Stimulated activated CD4-positive, alpha-beta T cell treated with anti-CD3 and anti-CD28 coated beads, Interleukin-1b, Interleukin-23, amount 100 ng/mL, for 4 hours (primary cell): ENCODE measurements around the gene PLEKHA6.

ENCODE experiments used
- DNase-seq, 2 donors: peaks; one replicate each; pipeline ENCODE4 v3.0.0-alpha.2; 2020; ENCODE audit warnings: low read depth in 2 of 2

The PLEKHA6 gene

GRCh38 chr1:204359474-204360255 is at the start of gene PLEKHA6:
Gene PLEKHA6 (minus strand): TSS chr1:204359929. CDS start chr1:204273727, 86,202 bp downstream.
- no peak for DNase-seq

GRCh38 chr1:204409123-204409522 is 49.4 kb upstream of the PLEKHA6 start:
- no peak for DNase-seq

GRCh38 chr1:204408602-204409001 is 48.9 kb upstream of the PLEKHA6 start:
- DNase-seq: no peak

- no peak for DNase-seq
These were observed 48.4 kb upstream of the PLEKHA6 start for GRCh38 chr1:204408074-204408507.

GRCh38 chr1:204407295-204407971 is 47.7 kb upstream of the PLEKHA6 start:
- DNase-seq: no peak

- DNase-seq: no peak
These were observed 46.9 kb upstream of the PLEKHA6 start for GRCh38 chr1:204406621-204407020.

GRCh38 chr1:204405988-204406387 is 46.3 kb upstream of the PLEKHA6 start:
- no peak for DNase-seq

- no peak for DNase-seq
These were observed 44.9 kb upstream of the PLEKHA6 start for GRCh38 chr1:204404629-204405028.

- no peak for DNase-seq
These were observed 42.7 kb upstream of the PLEKHA6 start for GRCh38 chr1:204402391-204402790.

GRCh38 chr1:204401730-204402129 is 42.0 kb upstream of the PLEKHA6 start:
- DNase-seq: no peak

GRCh38 chr1:204400882-204401510 is 41.3 kb upstream of the PLEKHA6 start:
- no peak for DNase-seq

GRCh38 chr1:204398197-204399125 is 38.7 kb upstream of the PLEKHA6 start:
- DNase-seq: peak in 1 of 2 donors; percentile 42

- DNase-seq: no peak
These were observed 36.4 kb upstream of the PLEKHA6 start for GRCh38 chr1:204396015-204396583.

GRCh38 chr1:204391629-204392028 is 31.9 kb upstream of the PLEKHA6 start:
- no peak for DNase-seq

GRCh38 chr1:204390751-204391466 is 31.2 kb upstream of the PLEKHA6 start:
- no peak for DNase-seq

- DNase-seq: no peak
These were observed 26.0 kb upstream of the PLEKHA6 start for GRCh38 chr1:204385727-204386126.

- no peak for DNase-seq
These were observed 25.1 kb upstream of the PLEKHA6 start for GRCh38 chr1:204384636-204385352.

GRCh38 chr1:204383163-204383904 is 23.6 kb upstream of the PLEKHA6 start:
- DNase-seq: no peak

- no peak for DNase-seq
These were observed 23.0 kb upstream of the PLEKHA6 start for GRCh38 chr1:204382714-204383083.
